Measurements from ENCODE around the gene CD44. TPM values are rescaled to one million over a fixed set of nuclear protein-coding genes. Genes with fewer than 3 reads are reported as not detected.
A peak's percentile ranks its signal among the peaks of the same experiment; 100 is the strongest.

CD44 gene
- total RNA-seq, 3 donors from 2014 or later (not counting 1 experiment from before 2014, with no cell fraction given): 354 to 638 (median 490) TPM

DNA sequence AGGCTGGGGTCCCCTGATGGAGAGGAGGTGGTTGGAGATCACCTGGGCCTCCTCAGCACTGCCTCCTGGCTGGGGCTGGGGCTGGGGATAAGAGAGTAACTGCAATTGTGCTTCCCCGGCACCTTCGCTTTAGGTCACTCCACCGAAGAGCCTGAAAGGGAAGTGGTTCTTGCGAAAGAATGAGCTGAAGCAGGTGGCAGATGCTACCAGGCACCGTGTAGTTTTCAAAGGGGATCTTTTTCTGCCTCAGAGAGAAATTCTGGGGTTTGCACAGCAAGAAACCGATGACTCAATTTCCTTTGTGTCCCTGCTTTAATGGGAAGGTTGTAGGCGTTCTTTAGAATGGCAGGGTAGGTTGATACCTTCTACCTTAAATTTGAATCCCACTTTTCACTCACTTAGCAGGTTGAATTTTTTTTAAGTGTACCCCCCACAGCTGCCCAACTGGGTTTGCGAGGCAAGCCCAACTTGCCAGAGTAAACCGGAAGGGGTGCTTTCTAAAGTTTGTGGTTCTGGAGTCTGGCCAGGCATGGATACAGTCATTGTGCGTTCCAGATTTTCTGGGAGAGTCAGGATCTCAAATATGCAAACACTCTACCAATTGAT is 5.3 kb downstream of the CD44 start:
- peak; percentile 46 to 86 for DNase-seq
- peaks cover 80% of the 10 kb centered on the region for H3K4me1 ChIP-seq (ENCODE audit: control insufficient read depth, insufficient read depth, low read length)
- H3K27ac Mint-ChIP-seq: peak overlapping the region; percentile 86 to 88
- peak overlapping the region; percentile 83 for H3K4me3 Mint-ChIP-seq
- H3K9me3 ChIP-seq (ENCODE audit: control insufficient read depth, insufficient read depth, low read length): no peaks in the 10 kb centered on the region
- TF ChIP-seq CTCF (IDR thresholded peaks at IDR 0.05): no peak
- peaks cover 87 to 92% of the 10 kb centered on the region in 2 donors for H3K4me1 Mint-ChIP-seq
- no peaks in the 10 kb centered on the region for H3K36me3 Mint-ChIP-seq
- no peaks in the 10 kb centered on the region for H3K27me3 Mint-ChIP-seq (ENCODE audit: low read depth in 2 of 2)
- H3K36me3 ChIP-seq (ENCODE audit: control insufficient read depth, insufficient read depth, low read length): peaks cover 8% of the 10 kb centered on the region
- peak; percentile 49 to 71 (median 59) for ATAC-seq
- intact Hi-C loops (cut with micrococcal nuclease): loop anchor here (2.0 to 5.0 kb wide), 4 partner anchors 61 to 147 kb away; no protein-coding TSS in a partner anchor
- H3K27ac ChIP-seq (ENCODE audit: low read length): peak overlapping the region; percentile 80
- no peaks in the 10 kb centered on the region for H3K9me3 Mint-ChIP-seq
- 2% methylated on average over 8 of the region's 10 CpGs for WGBS (ENCODE audit: insufficient coverage)
- H3K27me3 ChIP-seq (ENCODE audit: control insufficient read depth, insufficient read depth, low read length): no peaks in the 10 kb centered on the region
- H3K4me3 ChIP-seq (ENCODE audit: low read length): peak overlapping the region; percentile 12

DNA sequence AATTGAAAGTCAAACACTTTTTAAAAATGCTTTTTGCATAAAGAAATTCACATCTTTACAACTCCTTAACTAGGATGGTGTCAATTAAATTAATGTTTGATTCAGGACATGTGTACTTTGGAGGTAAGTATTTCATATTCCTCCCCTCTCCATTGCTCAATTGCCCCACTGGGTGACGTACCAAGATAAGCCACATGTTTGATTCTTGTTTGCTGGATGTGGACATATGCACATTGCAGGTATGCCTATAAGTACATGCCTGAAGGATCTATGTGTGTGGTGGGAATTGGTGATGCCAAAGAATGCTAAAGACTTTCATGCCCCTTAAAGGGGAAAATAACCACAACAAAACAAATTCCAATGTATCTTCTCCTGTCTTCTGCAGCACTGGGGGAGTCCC is 5.8 kb downstream of the CD44 start:
- peaks cover 80% of the 10 kb centered on the region for H3K4me1 ChIP-seq (ENCODE audit: control insufficient read depth, insufficient read depth, low read length)
- WGBS (ENCODE audit: insufficient coverage): no CpG with 5 or more reads among the region's 1 CpG
- no peak overlapping the region for H3K4me3 ChIP-seq (ENCODE audit: low read length)
- peak in 1 of 2 donors; percentile 42 for DNase-seq
- H3K27ac ChIP-seq (ENCODE audit: low read length): peak overlapping the region; percentile 80
- no peak for TF ChIP-seq CTCF (IDR thresholded peaks at IDR 0.05)
- Mint-ChIP-seq H3K4me3 (peak overlapping the region; percentile 83), H3K9me3 (no peaks in the 10 kb centered on the region), H3K36me3 (no peaks in the 10 kb centered on the region), H3K27ac (peak overlapping the region; percentile 86 to 88), H3K4me1 (peaks cover 91 to 92% of the 10 kb centered on the region in 2 donors), H3K27me3 (ENCODE audit: low read depth in 2 of 2) (no peaks in the 10 kb centered on the region)
- no peaks in the 10 kb centered on the region for H3K9me3 ChIP-seq (ENCODE audit: control insufficient read depth, insufficient read depth, low read length)
- intact Hi-C loops (cut with micrococcal nuclease): loop anchor here (1.0 to 5.0 kb wide), 6 partner anchors 21 to 148 kb away; no protein-coding TSS in a partner anchor
- no peaks in the 10 kb centered on the region for H3K27me3 ChIP-seq (ENCODE audit: control insufficient read depth, insufficient read depth, low read length)
- ATAC-seq: no peak
- peaks cover 8% of the 10 kb centered on the region for H3K36me3 ChIP-seq (ENCODE audit: control insufficient read depth, insufficient read depth, low read length)

- Mint-ChIP-seq H3K9me3 (no peaks in the 10 kb centered on the region), H3K4me3 (peak overlapping the region; percentile 83), H3K27ac (peak overlapping the region; percentile 86 to 88), H3K4me1 (peaks cover 88 to 91% of the 10 kb centered on the region in 2 donors), H3K27me3 (ENCODE audit: low read depth in 2 of 2) (no peaks in the 10 kb centered on the region), H3K36me3 (no peaks in the 10 kb centered on the region)
- Histone ChIP-seq H3K27ac (ENCODE audit: low read length) (peak overlapping the region; percentile 80), H3K9me3 (ENCODE audit: control insufficient read depth, insufficient read depth, low read length) (no peaks in the 10 kb centered on the region), H3K4me1 (ENCODE audit: control insufficient read depth, insufficient read depth, low read length) (peaks cover 80% of the 10 kb centered on the region), H3K27me3 (ENCODE audit: control insufficient read depth, insufficient read depth, low read length) (no peaks in the 10 kb centered on the region), H3K36me3 (ENCODE audit: control insufficient read depth, insufficient read depth, low read length) (peaks cover 8% of the 10 kb centered on the region), H3K4me3 (ENCODE audit: low read length) (no peak overlapping the region)
- peak; percentile 54 to 73 (median 60) for ATAC-seq
- TF ChIP-seq CTCF (IDR thresholded peaks at IDR 0.05): no peak
- intact Hi-C loops (cut with micrococcal nuclease): loop anchor here (1.0 to 2.0 kb wide), 4 partner anchors 21 to 100 kb away; no protein-coding TSS in a partner anchor
- whole genome bisulfite sequencing (ENCODE audit: insufficient coverage): 23% methylated on average over 2 of the region's 2 CpGs
- peak; percentile 55 to 76 for DNase-seq
Measured at GRCh38 chr11:35145271-35145670, 6.3 kb downstream of the CD44 start.

All from natural killer cell (primary cell).